HG03097 (cell line): Measurements from ENCODE around the gene HEXD.
"Not testable (repeated sequence)": the region's sequence is repeated elsewhere in the genome, so short reads cannot be mapped to it uniquely, and the experiment has no call there.

ENCODE experiments used
- ATAC-seq: cut with Tn5 transposase; IDR thresholded peaks from one replicate; pipeline ENCODE4 v1.9.1; 2021; ENCODE audit not compliant: unreplicated experiment, low FRiP score

Gene HEXD

GRCh38 chr17:82418001-82418986, at the start of gene HEXD, which contains the start of gene OGFOD3:
Gene HEXD (plus strand): TSS chr17:82418347. CDS start chr17:82419800, 1,453 bp downstream.
Gene OGFOD3 (minus strand): TSS chr17:82418586. CDS start chr17:82418485, 101 bp downstream.
- ATAC-seq, result peak; percentile 77

GRCh38 chr17:82369211-82369610, 48.9 kb upstream of the HEXD start:
- no peak for ATAC-seq

GRCh38 chr17:82370471-82371332, 47.4 kb upstream of the HEXD start:
- no peak for ATAC-seq

- ATAC-seq, result no peak
These were observed 46.6 kb upstream of the HEXD start, which contains the start of gene UTS2R for GRCh38 chr17:82371333-82372248. Gene UTS2R (plus strand): TSS chr17:82371765. CDS start chr17:82374325, 2,560 bp downstream.

GRCh38 chr17:82372249-82373071, 45.7 kb upstream of the HEXD start:
- no peak for ATAC-seq

GRCh38 chr17:82373072-82373452, 45.1 kb upstream of the HEXD start:
- not testable (repeated sequence) for ATAC-seq

- no peak for ATAC-seq
These were observed 44.2 kb upstream of the HEXD start for GRCh38 chr17:82373731-82374625.

GRCh38 chr17:82374626-82375331, 43.4 kb upstream of the HEXD start:
- ATAC-seq, result no peak

- no peak for ATAC-seq
These were observed 42.6 kb upstream of the HEXD start for GRCh38 chr17:82375359-82376041.

- ATAC-seq, result no peak
These were observed 42.0 kb upstream of the HEXD start for GRCh38 chr17:82376042-82376730.

- not testable (repeated sequence) for ATAC-seq
These were observed 40.9 kb upstream of the HEXD start for GRCh38 chr17:82377294-82377693.

- ATAC-seq, result no peak
These were observed 40.0 kb upstream of the HEXD start for GRCh38 chr17:82377924-82378740.

GRCh38 chr17:82378741-82379021, 39.5 kb upstream of the HEXD start:
- ATAC-seq, result no peak

- ATAC-seq, result no peak
These were observed 37.1 kb upstream of the HEXD start for GRCh38 chr17:82380860-82381702.

- not testable (repeated sequence) for ATAC-seq
These were observed 36.5 kb upstream of the HEXD start for GRCh38 chr17:82381703-82382009.
